GM12892 (cell line): ENCODE results near the gene POLR3B.

ENCODE experiments used
- POLR2A ChIP-seq: IDR thresholded peaks from 2 replicates; pipeline ENCODE4 v1.6.1; 2011; ENCODE audit warnings: low read depth, low read length, control low read depth
- POLR2AphosphoS5 ChIP-seq: IDR thresholded peaks from 2 replicates; pipeline ENCODE4 v1.6.1; 2011; ENCODE audit warnings: low read depth, low read length, control low read depth

- TF ChIP-seq POLR2A, result no peak
- no peak for TF ChIP-seq POLR2AphosphoS5
These were observed 25.0 kb upstream of the POLR3B start for GRCh38 chr12:106332536-106332935.
